Endothelial cell of umbilical vein (primary cell): ENCODE data around the gene CHIT1. TPM values are rescaled to one million over a fixed set of nuclear protein-coding genes. Genes with fewer than 3 reads are reported as not detected.

Source experiments
- BruUV-seq: library from RNA; stranded (reverse); fragments of 400-500 nt; replicated peaks from 2 replicates; lab custom pipeline; 2021; lab: Mats Ljungman, UMichigan
- CTCF ChIA-PET: fragments of 300-600, 350-600 bp; sonication (Branson Sonifier 250); formaldehyde crosslinking; loops from one replicate; lab custom pipeline; 2021; ENCODE audit warnings: antibody characterized with exemption, inconsistent platforms; lab: Charles Lee
- POLR2A ChIA-PET: fragments of 300-600, 350-600 bp; sonication (Branson Sonifier 250); formaldehyde crosslinking; loops from one replicate; lab custom pipeline; 2021; ENCODE audit warnings: antibody characterized with exemption, inconsistent platforms; lab: Charles Lee
- DNase-seq: peaks from one replicate; pipeline ENCODE4 v3.0.0-alpha.2; 2011; ENCODE audit warnings: low read depth, low spot score
- FAIRE-seq: peaks from 2 replicates; lab custom pipeline; 2011; peaks lifted over from hg19 to GRCh38; lab: Jason Lieb, UNC
- H2AFZ ChIP-seq: 2 replicates; pipeline ENCODE4 v1.6.0; 2012; ENCODE audit warnings: low read depth, low read length, control low read depth, inconsistent platforms
- H3K27ac ChIP-seq: 2 replicates; pipeline ENCODE4 v1.5.1; 2011; ENCODE audit warnings: low read depth, mild to moderate bottlenecking, control low read depth, low read length, moderate library complexity; ENCODE audit not compliant: insufficient read depth
- H3K27me3 ChIP-seq, 2 experiments: 2 replicates each; pipeline versions ENCODE4 v1.6.0 to v1.6.1; 2011; ENCODE audit warnings: low read length in 2 of 2, mixed read lengths in 1 of 2; ENCODE audit not compliant: control insufficient read depth in 2 of 2, insufficient read depth in 2 of 2
- H3K36me3 ChIP-seq, 2 experiments: 2 replicates in 1 of 2; 3 replicates in 1 of 2; pipeline ENCODE4 v1.5.1; 2011; ENCODE audit warnings: low read length in 2 of 2, mild to moderate bottlenecking in 1 of 2, moderate library complexity in 1 of 2; ENCODE audit not compliant: control insufficient read depth in 2 of 2, insufficient read depth in 2 of 2; ENCODE audit errors: extremely low read depth in 1 of 2
- H3K4me1 ChIP-seq: 3 replicates; pipeline ENCODE4 v1.5.1; 2011; ENCODE audit warnings: mild to moderate bottlenecking, low read length; ENCODE audit not compliant: control insufficient read depth, insufficient read depth; ENCODE audit errors: extremely low read depth
- H3K4me2 ChIP-seq: 2 replicates; pipeline ENCODE4 v1.6.1; 2011; ENCODE audit warnings: low read length, control low read depth, mixed read lengths; ENCODE audit not compliant: insufficient read depth
- H3K4me3 ChIP-seq, 3 experiments: fragments of 200-600 bp in 1 of 3; sonication (generic), shearing (Covaris generic) in 1 of 3; replicated peaks in 1 of 3; 2 replicates each; pipeline ENCODE4 v1.5.1; 2011 to 2016; ENCODE audit warnings: control low read depth in 3 of 3, low read length in 3 of 3, mild to moderate bottlenecking in 2 of 3, inconsistent platforms in 1 of 3, low read depth in 1 of 3, moderate library complexity in 1 of 3; ENCODE audit not compliant: insufficient read depth in 1 of 3
- H3K79me2 ChIP-seq: 2 replicates; pipeline ENCODE4 v1.6.0; 2012; ENCODE audit warnings: low read length, inconsistent platforms; ENCODE audit not compliant: control insufficient read depth, insufficient read depth
- H3K9ac ChIP-seq: replicated peaks from 2 replicates; pipeline ENCODE3; 2011; ENCODE audit warnings: low read length, control low read depth; ENCODE audit not compliant: insufficient read depth; ENCODE audit errors: extremely low read depth
- H3K9me1 ChIP-seq: replicated peaks from 3 replicates; pipeline ENCODE4 v1.6.0; 2011; ENCODE audit warnings: mild to moderate bottlenecking, low read length; ENCODE audit not compliant: control insufficient read depth, insufficient read depth; ENCODE audit errors: extremely low read depth
- H3K9me3 ChIP-seq: replicated peaks from 2 replicates; pipeline ENCODE4 v1.5.1; 2012; ENCODE audit warnings: low read length, inconsistent platforms; ENCODE audit not compliant: control insufficient read depth, insufficient read depth
- H4K20me1 ChIP-seq: replicated peaks from 2 replicates; pipeline ENCODE3; 2011; ENCODE audit warnings: mild to moderate bottlenecking, low read length; ENCODE audit not compliant: control insufficient read depth, insufficient read depth; ENCODE audit errors: extremely low read depth
- EZH2 ChIP-seq: IDR thresholded peaks from 2 replicates; pipeline ENCODE4 v1.6.1; 2012; ENCODE audit warnings: borderline replicate concordance, low read depth, mild to moderate bottlenecking, moderate library complexity, low read length, inconsistent platforms; ENCODE audit not compliant: severe bottlenecking
- GATA2 ChIP-seq: IDR thresholded peaks from 2 replicates; pipeline ENCODE4 v1.7.0; 2011; ENCODE audit warnings: low read depth, mild to moderate bottlenecking, moderate library complexity, mixed read lengths, low read length; ENCODE audit not compliant: insufficient read length, insufficient read depth
- JUN ChIP-seq: IDR thresholded peaks from 2 replicates; pipeline ENCODE4 v1.6.1; 2011; ENCODE audit warnings: borderline replicate concordance, low read depth; ENCODE audit not compliant: insufficient read length, insufficient read depth
- MAX ChIP-seq: IDR thresholded peaks from 2 replicates; pipeline ENCODE4 v1.6.1; 2011; ENCODE audit not compliant: insufficient read depth, insufficient read length
- POLR2A ChIP-seq: IDR thresholded peaks from 2 replicates; pipeline ENCODE4 v1.6.1; 2012; ENCODE audit warnings: low read depth, mild to moderate bottlenecking, control low read depth, low read length
- dilution Hi-C: fragments of 300-500 bp; cut with MboI; formaldehyde crosslinking; loops from one replicate; pipeline ENCODE4 v1.15.0; 2019; ENCODE audit warnings: low sequenced_read_pairs; ENCODE audit not compliant: extremely low pct_ligation_motif_present
- intact Hi-C: fragments of 100-400 bp; cut with micrococcal nuclease; formaldehyde crosslinking; loops from one replicate; pipeline ENCODE4 v1.10.0; 2022
- polyA plus RNA-seq, 4 experiments: library from polyadenylated mRNA; depleted of rRNA in 3 of 4; stranded (reverse) in 3 of 4; unstranded in 1 of 4; fragments of >200 nt; gene quantifications; 2 replicates each; pipeline versions ENCODE4 v1.2.1 to v1.2.3, GENCODE V29; 2011 to 2012; ENCODE audit warnings: missing spikeins in 1 of 4
- total RNA-seq: library from RNA; stranded (reverse); gene quantifications from 2 replicates; pipeline ENCODE4 v1.2.3, GENCODE V29; 2021
- TF ChIP-seq, protein P1 (sequence below), 2 donors: IDR thresholded peaks; 1 replicate in 1 of 2; 2 replicates in 1 of 2; pipeline ENCODE4 v1.5.1; 2011; ENCODE audit warnings: low read length in 2 of 2, mild to moderate bottlenecking in 2 of 2, moderate library complexity in 2 of 2, control low read depth in 1 of 2, inconsistent platforms in 1 of 2, low read depth in 1 of 2; ENCODE audit not compliant: insufficient read depth in 1 of 2; ENCODE audit errors: extremely low read depth in 1 of 2

Gene CHIT1
- total and polyA plus RNA-seq, 2 donors (not counting 3 experiments of a cell fraction or from before 2014, with no cell fraction given): not detected

- Histone ChIP-seq H3K4me3 (no peak overlapping the region), H3K27me3 (peaks cover 15% of the 10 kb centered on the region in 2 experiments), H3K27ac (no peak overlapping the region), H2AFZ (no peak overlapping the region), H3K9me3 (no peaks in the 10 kb centered on the region), H3K4me2 (no peak overlapping the region), H3K9me1 (no peaks in the 10 kb centered on the region), H3K4me1 (no peaks in the 10 kb centered on the region), H4K20me1 (no peaks in the 10 kb centered on the region), H3K79me2 (no peaks in the 10 kb centered on the region), H3K9ac (no peak overlapping the region), H3K36me3 (no peaks in the 10 kb centered on the region)
- TF ChIP-seq POLR2A: no peak
- TF ChIP-seq GATA2: no peak
- no peak for TF ChIP-seq EZH2
- TF ChIP-seq JUN: no peak
- TF ChIP-seq MAX: no peak
- TF ChIP-seq, protein P1, sequence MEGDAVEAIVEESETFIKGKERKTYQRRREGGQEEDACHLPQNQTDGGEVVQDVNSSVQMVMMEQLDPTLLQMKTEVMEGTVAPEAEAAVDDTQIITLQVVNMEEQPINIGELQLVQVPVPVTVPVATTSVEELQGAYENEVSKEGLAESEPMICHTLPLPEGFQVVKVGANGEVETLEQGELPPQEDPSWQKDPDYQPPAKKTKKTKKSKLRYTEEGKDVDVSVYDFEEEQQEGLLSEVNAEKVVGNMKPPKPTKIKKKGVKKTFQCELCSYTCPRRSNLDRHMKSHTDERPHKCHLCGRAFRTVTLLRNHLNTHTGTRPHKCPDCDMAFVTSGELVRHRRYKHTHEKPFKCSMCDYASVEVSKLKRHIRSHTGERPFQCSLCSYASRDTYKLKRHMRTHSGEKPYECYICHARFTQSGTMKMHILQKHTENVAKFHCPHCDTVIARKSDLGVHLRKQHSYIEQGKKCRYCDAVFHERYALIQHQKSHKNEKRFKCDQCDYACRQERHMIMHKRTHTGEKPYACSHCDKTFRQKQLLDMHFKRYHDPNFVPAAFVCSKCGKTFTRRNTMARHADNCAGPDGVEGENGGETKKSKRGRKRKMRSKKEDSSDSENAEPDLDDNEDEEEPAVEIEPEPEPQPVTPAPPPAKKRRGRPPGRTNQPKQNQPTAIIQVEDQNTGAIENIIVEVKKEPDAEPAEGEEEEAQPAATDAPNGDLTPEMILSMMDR (IDR thresholded peaks at IDR 0.05; ENCODE audit: extremely low read depth in 1 of 2, insufficient read depth in 1 of 2, low read depth in 1 of 2, low read length in 2 of 2): no peak
- dilution Hi-C loops (no loop called here), intact Hi-C loops (no loop called here)
- POLR2A ChIA-PET: no interaction called here
- CTCF ChIA-PET: interaction anchor here (1.6 to 1.9 kb wide), 2 partner anchors 19 to 76 kb away, joined by 4 read pairs; no protein-coding TSS in a partner anchor
- DNase-seq: no peak
- no peak for FAIRE-seq
- BruUV-seq: no TSS peak
Observed at GRCh38 chr1:203190949-203191348, 38.5 kb downstream of the CHIT1 start.
